ENCODE measurements around the gene CETN1. TPM values are rescaled to one million over a fixed set of nuclear protein-coding genes. Genes with fewer than 3 reads are reported as not detected.

Gene CETN1
- total and polyA plus RNA-seq, 7 donors: not detected

- Histone ChIP-seq H3K9me3 (no peaks in the 10 kb centered on the region), H3K4me3 (no peak overlapping the region), H3K4me1 (no peaks in the 10 kb centered on the region), H3K36me3 (ENCODE audit: insufficient read depth in 1 of 2, low read depth in 1 of 2) (no peaks in the 10 kb centered on the region), H3K27me3 (ENCODE audit: insufficient read depth in 3 of 3, low read length in 2 of 3) (peaks cover 0 to 32% (median 0%) of the 10 kb centered on the region in 3 donors), H3K27ac (no peak overlapping the region)
- no peak for DNase-seq
- intact Hi-C loops (cut with DNase I): no loop called here
- no peak for ATAC-seq
- TF ChIP-seq, protein P1, sequence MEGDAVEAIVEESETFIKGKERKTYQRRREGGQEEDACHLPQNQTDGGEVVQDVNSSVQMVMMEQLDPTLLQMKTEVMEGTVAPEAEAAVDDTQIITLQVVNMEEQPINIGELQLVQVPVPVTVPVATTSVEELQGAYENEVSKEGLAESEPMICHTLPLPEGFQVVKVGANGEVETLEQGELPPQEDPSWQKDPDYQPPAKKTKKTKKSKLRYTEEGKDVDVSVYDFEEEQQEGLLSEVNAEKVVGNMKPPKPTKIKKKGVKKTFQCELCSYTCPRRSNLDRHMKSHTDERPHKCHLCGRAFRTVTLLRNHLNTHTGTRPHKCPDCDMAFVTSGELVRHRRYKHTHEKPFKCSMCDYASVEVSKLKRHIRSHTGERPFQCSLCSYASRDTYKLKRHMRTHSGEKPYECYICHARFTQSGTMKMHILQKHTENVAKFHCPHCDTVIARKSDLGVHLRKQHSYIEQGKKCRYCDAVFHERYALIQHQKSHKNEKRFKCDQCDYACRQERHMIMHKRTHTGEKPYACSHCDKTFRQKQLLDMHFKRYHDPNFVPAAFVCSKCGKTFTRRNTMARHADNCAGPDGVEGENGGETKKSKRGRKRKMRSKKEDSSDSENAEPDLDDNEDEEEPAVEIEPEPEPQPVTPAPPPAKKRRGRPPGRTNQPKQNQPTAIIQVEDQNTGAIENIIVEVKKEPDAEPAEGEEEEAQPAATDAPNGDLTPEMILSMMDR (IDR thresholded peaks at IDR 0.05): no peak
- WGBS, 3 donors: 7 to 11% (median 8%) methylated on average over 18 to 23 of the region's 24 CpGs
Measured at GRCh38 chr18:596288-596881, 16.2 kb downstream of the CETN1 start.

DNA sequence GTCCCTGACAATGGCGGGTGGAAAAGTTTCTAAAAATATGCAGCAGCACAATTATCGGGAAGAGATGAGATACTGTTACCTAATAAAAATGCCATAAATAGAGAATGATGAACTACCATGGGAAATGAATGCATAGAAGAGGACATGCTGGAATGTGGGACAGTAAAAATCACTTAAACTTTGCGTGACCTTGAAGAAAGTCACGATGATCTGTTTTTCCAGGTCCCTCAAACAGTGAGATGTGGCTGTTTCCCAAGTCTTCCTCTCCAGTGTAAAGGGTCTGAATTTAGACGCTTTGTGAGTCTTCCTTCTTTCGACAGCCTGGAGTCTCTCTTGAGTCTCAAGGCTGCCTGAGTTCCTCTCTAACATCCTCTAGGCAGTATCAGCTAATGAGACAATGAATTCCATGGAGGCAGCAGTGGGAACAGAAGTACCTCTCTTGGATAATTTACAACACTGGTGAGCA is 18.0 kb downstream of the CETN1 start:
- TF ChIP-seq, protein P1 (IDR thresholded peaks at IDR 0.05): no peak
- DNase-seq (no peak), ATAC-seq (no peak)
- H3K27ac ChIP-seq: no peak overlapping the region
- H3K36me3 ChIP-seq (ENCODE audit: insufficient read depth in 1 of 2, low read depth in 1 of 2): no peaks in the 10 kb centered on the region
- H3K4me1 ChIP-seq: no peaks in the 10 kb centered on the region
- H3K4me3 ChIP-seq: no peak overlapping the region
- H3K27me3 ChIP-seq (ENCODE audit: insufficient read depth in 3 of 3, low read length in 2 of 3): peaks cover 0 to 32% (median 0%) of the 10 kb centered on the region in 3 donors
- WGBS, 3 donors: 35 to 42% (median 38%) methylated on average over 6 of the region's 6 CpGs
- no peaks in the 10 kb centered on the region for H3K9me3 ChIP-seq
- intact Hi-C loops (cut with DNase I): no loop called here

DNA sequence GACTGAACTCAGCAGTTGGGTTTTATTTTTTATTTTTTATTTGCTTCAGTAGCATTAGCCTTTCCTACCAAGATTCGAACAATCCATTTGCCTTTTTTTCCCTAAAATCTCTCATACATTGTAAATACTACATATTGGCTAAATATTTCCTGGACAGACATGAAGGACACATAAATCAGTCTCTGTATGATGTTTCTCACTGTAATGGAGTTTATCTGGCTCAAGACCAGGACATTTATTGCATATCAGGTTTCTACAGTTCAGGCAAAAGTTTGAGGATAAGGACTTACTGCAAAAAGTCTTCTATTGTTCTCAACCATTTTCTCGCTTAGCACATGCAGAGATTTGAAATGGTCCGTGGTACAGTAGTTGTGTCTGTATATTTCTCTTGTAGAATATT is 19.9 kb downstream of the CETN1 start:
- H3K27me3 ChIP-seq (ENCODE audit: insufficient read depth in 3 of 3, low read length in 2 of 3): peaks cover 0 to 23% (median 0%) of the 10 kb centered on the region in 3 donors
- intact Hi-C loops (cut with DNase I): no loop called here
- ATAC-seq: no peak
- H3K27ac ChIP-seq: no peak overlapping the region
- TF ChIP-seq, protein P1 (IDR thresholded peaks at IDR 0.05): no peak
- WGBS, 3 donors: 33 to 40% (median 40%) methylated on average over 3 of the region's 3 CpGs
- H3K9me3 ChIP-seq: no peaks in the 10 kb centered on the region
- no peaks in the 10 kb centered on the region for H3K4me1 ChIP-seq
- no peaks in the 10 kb centered on the region for H3K36me3 ChIP-seq (ENCODE audit: insufficient read depth in 1 of 2, low read depth in 1 of 2)
- no peak overlapping the region for H3K4me3 ChIP-seq
- no peak for DNase-seq

DNA sequence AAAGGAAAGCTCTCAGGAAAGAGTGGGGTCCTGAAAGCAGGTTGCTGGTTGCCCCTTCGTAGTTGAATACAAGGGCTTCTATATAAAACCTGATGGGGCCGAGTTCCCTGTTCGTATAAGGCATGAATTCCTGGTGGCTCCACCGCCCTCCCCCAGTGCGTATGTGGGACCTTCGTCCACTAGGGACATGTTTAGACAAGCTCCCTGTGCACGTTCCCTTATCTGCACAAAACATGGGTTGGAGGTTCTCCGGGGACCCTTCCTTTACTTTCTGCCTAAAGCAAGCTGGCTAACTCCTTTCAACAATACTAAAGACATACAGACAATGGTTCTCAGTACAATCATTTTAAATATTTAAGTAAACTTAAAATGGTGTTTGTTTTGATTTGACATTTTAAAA is 24.6 kb downstream of the CETN1 start:
- Histone ChIP-seq H3K27me3 (ENCODE audit: insufficient read depth in 3 of 3, low read length in 2 of 3) (no peaks in the 10 kb centered on the region), H3K36me3 (ENCODE audit: insufficient read depth in 1 of 2, low read depth in 1 of 2) (no peaks in the 10 kb centered on the region), H3K27ac (no peak overlapping the region), H3K9me3 (no peaks in the 10 kb centered on the region), H3K4me1 (no peaks in the 10 kb centered on the region), H3K4me3 (no peak overlapping the region)
- 85 to 89% (median 87%) methylated on average over 8 of the region's 8 CpGs for WGBS, 3 donors
- intact Hi-C loops (cut with DNase I): no loop called here
- DNase-seq: no peak
- TF ChIP-seq, protein P1 (IDR thresholded peaks at IDR 0.05): no peak
- no peak for ATAC-seq

- H3K36me3 ChIP-seq (ENCODE audit: insufficient read depth in 1 of 2, low read depth in 1 of 2): no peaks in the 10 kb centered on the region
- no peaks in the 10 kb centered on the region for H3K27me3 ChIP-seq (ENCODE audit: insufficient read depth in 3 of 3, low read length in 2 of 3)
- DNase-seq (no peak), ATAC-seq (no peak)
- H3K4me3 ChIP-seq: no peak overlapping the region
- WGBS, 3 donors: 82 to 85% (median 84%) methylated on average over 7 of the region's 7 CpGs
- no peaks in the 10 kb centered on the region for H3K4me1 ChIP-seq
- no peaks in the 10 kb centered on the region for H3K9me3 ChIP-seq
- TF ChIP-seq, protein P1 (IDR thresholded peaks at IDR 0.05): no peak
- no peak overlapping the region for H3K27ac ChIP-seq
- intact Hi-C loops (cut with DNase I): no loop called here
Measured at GRCh38 chr18:607930-608329, 27.8 kb downstream of the CETN1 start.

All from psoas muscle (tissue), 8 donors.